H9 (cell line): ENCODE results near the gene GPR137B. TPM values are rescaled to one million over a fixed set of nuclear protein-coding genes. Genes with fewer than 3 reads are reported as not detected.

ENCODE experiments used
- DNase-seq: peaks from one replicate; pipeline ENCODE4 v3.0.0-alpha.2; 2017
- H2AFZ ChIP-seq: one replicate; pipeline ENCODE4 v1.6.1; 2013; ENCODE audit warnings: mild to moderate bottlenecking, low read length, control low read depth, moderate library complexity
- H2AK5ac ChIP-seq: 2 replicates; pipeline ENCODE4 v1.6.1; 2013; ENCODE audit warnings: low read length, control low read depth, mixed read lengths; ENCODE audit not compliant: insufficient read length
- H2BK120ac ChIP-seq: one replicate; pipeline ENCODE4 v1.6.1; 2013; ENCODE audit warnings: low read depth, mild to moderate bottlenecking, low read length, control low read depth, inconsistent platforms; ENCODE audit not compliant: poor library complexity, severe bottlenecking
- H2BK12ac ChIP-seq: 2 replicates; pipeline ENCODE4 v1.6.1; 2013; ENCODE audit warnings: low read length, control low read depth, mixed read lengths, low read depth; ENCODE audit not compliant: insufficient read length
- H2BK15ac ChIP-seq: 2 replicates; pipeline ENCODE4 v1.6.1; 2013; ENCODE audit warnings: low read depth, low read length, control low read depth
- H2BK20ac ChIP-seq: one replicate; pipeline ENCODE4 v1.6.1; 2013; ENCODE audit warnings: low read depth, mild to moderate bottlenecking, low read length, control low read depth, inconsistent platforms; ENCODE audit not compliant: poor library complexity, severe bottlenecking
- H2BK5ac ChIP-seq: 2 replicates; pipeline ENCODE4 v1.6.1; 2013; ENCODE audit warnings: low read length, control low read depth, mixed read lengths; ENCODE audit not compliant: insufficient read length
- H3K14ac ChIP-seq: 2 replicates; pipeline ENCODE4 v1.6.1; 2013; ENCODE audit warnings: low read length, control low read depth; ENCODE audit not compliant: insufficient read depth
- H3K18ac ChIP-seq: 2 replicates; pipeline ENCODE4 v1.6.1; 2013; ENCODE audit warnings: low read depth, mild to moderate bottlenecking, mixed read lengths, low read length, control low read depth; ENCODE audit not compliant: insufficient read length
- H3K23ac ChIP-seq: 2 replicates; pipeline ENCODE4 v1.6.1; 2013; ENCODE audit warnings: low read length, control low read depth, mixed read lengths, low read depth; ENCODE audit not compliant: insufficient read length
- H3K23me2 ChIP-seq: 2 replicates; pipeline ENCODE4 v1.6.1; 2013; ENCODE audit warnings: low read depth, mild to moderate bottlenecking, mixed read lengths, low read length, control low read depth; ENCODE audit not compliant: insufficient read length, poor library complexity, severe bottlenecking
- H3K27ac ChIP-seq: 2 replicates; pipeline ENCODE4 v1.5.1; 2013; ENCODE audit warnings: low read length, control low read depth, mixed read lengths, low read depth; ENCODE audit not compliant: insufficient read length
- H3K27me3 ChIP-seq: 2 replicates; pipeline ENCODE4 v1.6.1; 2013; ENCODE audit warnings: low read length, control low read depth, inconsistent platforms; ENCODE audit not compliant: insufficient read depth
- H3K4ac ChIP-seq: 2 replicates; pipeline ENCODE4 v1.6.1; 2013; ENCODE audit warnings: low read depth, mild to moderate bottlenecking, control low read depth, inconsistent platforms, low read length, moderate library complexity
- H3K4me1 ChIP-seq: 2 replicates; pipeline ENCODE4 v1.6.1; 2013; ENCODE audit warnings: low read length, control low read depth, inconsistent platforms; ENCODE audit not compliant: insufficient read depth
- H3K4me2 ChIP-seq: 2 replicates; pipeline ENCODE4 v1.6.1; 2013; ENCODE audit warnings: low read length, control low read depth, mixed read lengths; ENCODE audit not compliant: insufficient read length, insufficient read depth
- H3K56ac ChIP-seq: 2 replicates; pipeline ENCODE4 v1.6.1; 2013; ENCODE audit warnings: low read depth, mild to moderate bottlenecking, mixed read lengths, low read length, control low read depth; ENCODE audit not compliant: insufficient read length
- H3K79me1 ChIP-seq: 2 replicates; pipeline ENCODE4 v1.6.1; 2013; ENCODE audit warnings: low read depth, mild to moderate bottlenecking, moderate library complexity, low read length, control low read depth, inconsistent platforms; ENCODE audit not compliant: insufficient read depth, poor library complexity, severe bottlenecking
- H3K79me2 ChIP-seq: 2 replicates; pipeline ENCODE4 v1.6.1; 2013; ENCODE audit warnings: low read length, control low read depth, inconsistent platforms; ENCODE audit not compliant: insufficient read depth
- H3K9ac ChIP-seq: 2 replicates; pipeline ENCODE4 v1.6.1; 2013; ENCODE audit warnings: low read length, control low read depth, mixed read lengths; ENCODE audit not compliant: insufficient read length; ENCODE audit errors: extremely low read depth
- H3K9me3 ChIP-seq: one replicate; pipeline ENCODE4 v1.6.1; 2013; ENCODE audit warnings: low read depth, low read length, inconsistent platforms; ENCODE audit not compliant: control insufficient read depth
- H3T11ph ChIP-seq: one replicate; pipeline ENCODE4 v1.6.1; 2013; ENCODE audit warnings: mild to moderate bottlenecking, low read length, control low read depth, inconsistent platforms
- H4K20me1 ChIP-seq: one replicate; pipeline ENCODE4 v1.6.1; 2013; ENCODE audit not compliant: control insufficient read depth, insufficient read length, insufficient read depth
- H4K5ac ChIP-seq: 2 replicates; pipeline ENCODE4 v1.6.1; 2013; ENCODE audit warnings: low read depth, mild to moderate bottlenecking, mixed read lengths, low read length, control low read depth; ENCODE audit not compliant: insufficient read length
- H4K8ac ChIP-seq: replicated peaks from 2 replicates; pipeline ENCODE4 v1.6.1; 2013; ENCODE audit warnings: low read length, control low read depth, mixed read lengths, low read depth; ENCODE audit not compliant: insufficient read length
- H4K91ac ChIP-seq: 2 replicates; pipeline ENCODE4 v1.6.1; 2013; ENCODE audit warnings: low read depth, mild to moderate bottlenecking, moderate library complexity, mixed read lengths, low read length, control low read depth; ENCODE audit not compliant: insufficient read length
- H3K27ac Mint-ChIP-seq, 3 experiments: 2 replicates in 2 of 3; 3 replicates in 1 of 3; pipeline ENCODE4 v1.8.0; 2020 to 2021; ENCODE audit warnings: mixed read lengths in 3 of 3, mild to moderate bottlenecking in 1 of 3, moderate library complexity in 1 of 3
- H3K27me3 Mint-ChIP-seq: 2 replicates; pipeline ENCODE4 v1.8.0; 2021; ENCODE audit warnings: low read depth, mild to moderate bottlenecking, moderate library complexity, mixed read lengths
- H3K36me3 Mint-ChIP-seq, 3 experiments: 2 replicates in 2 of 3; 3 replicates in 1 of 3; pipeline ENCODE4 v1.8.0; 2020 to 2021; ENCODE audit warnings: low read depth in 3 of 3, mixed read lengths in 3 of 3; ENCODE audit not compliant: insufficient read depth in 1 of 3
- H3K4me1 Mint-ChIP-seq, 2 experiments: 2 replicates each; pipeline ENCODE4 v1.8.0; 2020; ENCODE audit warnings: mixed read lengths in 2 of 2
- H3K4me3 Mint-ChIP-seq, 2 experiments: 2 replicates in 1 of 2; 3 replicates in 1 of 2; pipeline ENCODE4 v1.8.0; 2020 to 2021; ENCODE audit warnings: mild to moderate bottlenecking in 2 of 2, mixed read lengths in 2 of 2, moderate library complexity in 1 of 2
- H3K9me3 Mint-ChIP-seq, 2 experiments: 2 replicates in 1 of 2; 3 replicates in 1 of 2; pipeline ENCODE4 v1.8.0; 2020; ENCODE audit warnings: mild to moderate bottlenecking in 2 of 2, mixed read lengths in 2 of 2, moderate library complexity in 1 of 2
- CTCF ChIP-seq: fragments of 200-600 bp; sonication (generic); conservative IDR thresholded peaks from 3 replicates; pipeline ENCODE4 v1.8.0; 2021; ENCODE audit warnings: antibody characterized with exemption, mild to moderate bottlenecking
- WGBS: extraction: QIAGEN DNeasy Blood & Tissue Kit; methylation state at CpG from one replicate; pipeline ENCODE4 v1.1.7; 2013; ENCODE audit warnings: missing lambda C conversion rate, low lambda C conversion rate, mixed read lengths; ENCODE audit not compliant: insufficient read length; ENCODE audit errors: extremely low coverage; 5-methylcytosine and 5-hydroxymethylcytosine counted together
- total RNA-seq: library from RNA; stranded (reverse); gene quantifications from 2 replicates; pipeline ENCODE4 v1.2.1, GENCODE V29; 2021

GPR137B gene
- total RNA-seq, 1 experiment from 2014 or later, result 5.9 TPM

- DNase-seq, result no peak
- Histone ChIP-seq H2BK20ac (no peak overlapping the region), H4K91ac (no peak overlapping the region), H3K23me2 (no peaks in the 10 kb centered on the region), H4K20me1 (no peaks in the 10 kb centered on the region), H2BK5ac (no peak overlapping the region), H3K56ac (no peak overlapping the region), H3K27me3 (no peaks in the 10 kb centered on the region), H2AFZ (no peak overlapping the region), H3K23ac (no peak overlapping the region), H2BK12ac (no peak overlapping the region), H3K79me2 (no peaks in the 10 kb centered on the region), H4K8ac (no peak overlapping the region), H3K4me1 (no peaks in the 10 kb centered on the region), H3K79me1 (no peaks in the 10 kb centered on the region), H2BK120ac (no peak overlapping the region), H4K5ac (no peak overlapping the region), H3K27ac (no peak overlapping the region), H2BK15ac (no peak overlapping the region), H3T11ph (no peak overlapping the region), H3K4ac (no peak overlapping the region), H3K9ac (no peak overlapping the region), H3K9me3 (no peaks in the 10 kb centered on the region), H3K18ac (no peak overlapping the region), H2AK5ac (no peak overlapping the region), H3K4me2 (no peak overlapping the region), H3K14ac (no peak overlapping the region)
- H3K4me3 Mint-ChIP-seq, result no peak overlapping the region
- no peak for TF ChIP-seq CTCF
- no peaks in the 10 kb centered on the region for H3K27me3 Mint-ChIP-seq
- WGBS, result no CpG with 5 or more reads among the region's 2 CpGs
- H3K27ac Mint-ChIP-seq, result no peak overlapping the region
- H3K4me1 Mint-ChIP-seq, result peaks cover 10 to 15% of the 10 kb centered on the region in 2 experiments
- no peaks in the 10 kb centered on the region for H3K9me3 Mint-ChIP-seq
- H3K36me3 Mint-ChIP-seq, result peaks cover 0 to 4% (median 0%) of the 10 kb centered on the region in 3 experiments; a peak in 1 of 7 replicates
Measured at GRCh38 chr1:236209185-236209584, 66.8 kb downstream of the GPR137B start.
